Left lung (tissue), 10 donors: ENCODE data around the gene ATCAY. TPM values are rescaled to one million over a fixed set of nuclear protein-coding genes. Genes with fewer than 3 reads are reported as not detected.
"Not testable (repeated sequence)": the region's sequence is repeated elsewhere in the genome, so short reads cannot be mapped to it uniquely, and the experiment has no call there.

Experiments
- ATAC-seq: fragments of 200-7000 bp; cut with Tn5 transposase; one replicate; pipeline ENCODE4 v1.9.1; 2020; ENCODE audit warnings: moderate library complexity
- DNase-seq, 4 donors: peaks; one replicate each; pipeline ENCODE4 v3.0.0-alpha.2; 2013 to 2020
- H3K27ac ChIP-seq, 2 donors: fragments of 200-600 bp; sonication (generic) in 1 of 2; one replicate each; pipeline versions ENCODE4 v1.5.0 to v1.8.0; 2020 to 2021
- H3K27me3 ChIP-seq, 2 donors: fragments of 200-600 bp; sonication (generic) in 1 of 2; one replicate each; pipeline versions ENCODE4 v1.5.0 to v1.8.0; 2020 to 2021
- H3K36me3 ChIP-seq, 2 donors: fragments of 200-600 bp; sonication (generic) in 1 of 2; one replicate each; pipeline versions ENCODE4 v1.5.0 to v1.8.0; 2020 to 2021
- H3K4me1 ChIP-seq, 2 donors: fragments of 200-600 bp; one replicate each; pipeline ENCODE4 v1.8.0; 2021
- H3K4me3 ChIP-seq, 2 donors: fragments of 200-600 bp; sonication (generic) in 1 of 2; one replicate each; pipeline versions ENCODE4 v1.5.0 to v1.8.0; 2020 to 2021; ENCODE audit warnings: mild to moderate bottlenecking in 1 of 2
- H3K9me3 ChIP-seq, 2 donors: fragments of 200-600 bp; sonication (generic) in 1 of 2; one replicate each; pipeline versions ENCODE4 v1.5.0 to v1.8.0; 2020 to 2021
- CTCF ChIP-seq, 2 donors: fragments of 200-600 bp; sonication (generic) in 1 of 2; IDR thresholded peaks; one replicate each; pipeline versions ENCODE4 v1.5.0 to v1.8.0; 2021; ENCODE audit warnings: antibody characterized with exemption in 2 of 2
- intact Hi-C, 2 donors: fragments of 100-400 bp; cut with DNase I; formaldehyde crosslinking; loops; one replicate each; pipeline versions ENCODE4 v1.11.2 to v1.14.2; 2022
- polyA plus RNA-seq, 6 donors: library from polyadenylated mRNA; unstranded; fragments of 120-200 nt; gene quantifications; one replicate each; pipeline ENCODE4 v1.2.1, GENCODE V29; 2013; ENCODE audit not compliant: insufficient read length in 6 of 6
- total RNA-seq, 2 donors: library from RNA; stranded (reverse); fragmentation: NEBNext Ultra II Directional; extraction: Animal tissue kit (Norgen Biotek cat#: 25700); gene quantifications; one replicate each; pipeline ENCODE4 v1.2.1, GENCODE V29; 2021
- donor health status: DM: no; HTN: yes; CAD: no.
- donor health status: DM: no; HTN: no; CAD: no.

The ATCAY gene
- total and polyA plus RNA-seq, 8 donors: 0.14 to 0.34 (median 0.16) TPM; not detected in 2

- no peak for ATAC-seq
- Histone ChIP-seq H3K36me3 (no peaks in the 10 kb centered on the region), H3K27ac (no peak overlapping the region), H3K4me3 (no peak overlapping the region), H3K9me3 (no peaks in the 10 kb centered on the region), H3K27me3 (peaks cover 16 to 50% of the 10 kb centered on the region in 2 donors), H3K4me1 (no peaks in the 10 kb centered on the region)
- no peak for TF ChIP-seq CTCF (IDR thresholded peaks at IDR 0.05)
- intact Hi-C loops: no loop called here
- no peak for DNase-seq
These were observed 56.3 kb downstream of the ATCAY start for GRCh38 chr19:3936506-3937442.

GRCh38 chr19:3938300-3938950, 57.9 kb downstream of the ATCAY start:
- not testable (repeated sequence) for ATAC-seq, H3K27ac ChIP-seq

GRCh38 chr19:3942790-3943409, 62.4 kb downstream of the ATCAY start:
- Histone ChIP-seq H3K9me3 (no peaks in the 10 kb centered on the region), H3K4me3 (no peak overlapping the region), H3K4me1 (no peaks in the 10 kb centered on the region), H3K27me3 (no peaks in the 10 kb centered on the region), H3K27ac (no peak overlapping the region), H3K36me3 (no peaks in the 10 kb centered on the region)
- no peak for ATAC-seq
- no peak for TF ChIP-seq CTCF (IDR thresholded peaks at IDR 0.05)
- intact Hi-C loops: no loop called here
- DNase-seq: no peak

More at GRCh38 chr19:3938300-3938950, 57.9 kb downstream of the ATCAY start:
- H3K9me3 ChIP-seq, intact Hi-C loops, H3K4me1 ChIP-seq, H3K36me3 ChIP-seq, DNase-seq, H3K4me3 ChIP-seq: not testable (repeated sequence)
- H3K27me3 ChIP-seq: peaks cover 9 to 33% of the 10 kb centered on the region in 2 donors

GRCh38 chr19:3944018-3944721, 63.7 kb downstream of the ATCAY start:
- DNase-seq (no peak), ATAC-seq (no peak)
- H3K4me3 ChIP-seq: no peak overlapping the region
- intact Hi-C loops: no loop called here
- H3K27me3 ChIP-seq: no peaks in the 10 kb centered on the region
- no peaks in the 10 kb centered on the region for H3K36me3 ChIP-seq
- H3K9me3 ChIP-seq: no peaks in the 10 kb centered on the region
- H3K4me1 ChIP-seq: no peaks in the 10 kb centered on the region
- TF ChIP-seq CTCF (IDR thresholded peaks at IDR 0.05): no peak
- no peak overlapping the region for H3K27ac ChIP-seq

- no peak overlapping the region for H3K27ac ChIP-seq
- peaks cover 0 to 5% of the 10 kb centered on the region in 2 donors for H3K4me1 ChIP-seq
- no peak for DNase-seq
- no peaks in the 10 kb centered on the region for H3K9me3 ChIP-seq
- intact Hi-C loops: no loop called here
- no peak for ATAC-seq
- H3K27me3 ChIP-seq: peaks cover 0 to 11% of the 10 kb centered on the region in 2 donors
- H3K36me3 ChIP-seq: no peaks in the 10 kb centered on the region
- no peak overlapping the region for H3K4me3 ChIP-seq
- no peak for TF ChIP-seq CTCF (IDR thresholded peaks at IDR 0.05)
These were observed 65.4 kb downstream of the ATCAY start for GRCh38 chr19:3945838-3946237.

GRCh38 chr19:3947316-3947933, 66.9 kb downstream of the ATCAY start:
- H3K4me3 ChIP-seq, ATAC-seq, intact Hi-C loops, H3K36me3 ChIP-seq, H3K9me3 ChIP-seq, H3K27ac ChIP-seq, DNase-seq: not testable (repeated sequence)
- H3K4me1 ChIP-seq: peaks cover 0 to 12% of the 10 kb centered on the region in 2 donors
- H3K27me3 ChIP-seq: peaks cover 0 to 21% of the 10 kb centered on the region in 2 donors
